Heart right ventricle (tissue), 16 donors: ENCODE results near the gene ACOX3. TPM values are rescaled to one million over a fixed set of nuclear protein-coding genes. Genes with fewer than 3 reads are reported as not detected.

Source experiments
- ATAC-seq, 8 donors: fragments of 200-7000 bp; cut with Tn5 transposase; one replicate each; pipeline ENCODE4 v1.9.1; 2020; ENCODE audit warnings: mild to moderate bottlenecking in 8 of 8, moderate library complexity in 8 of 8, moderate number of reproducible peaks in 1 of 8
- DNase-seq, 2 donors: peaks; one replicate each; pipeline ENCODE4 v3.0.0-alpha.2; 2020
- H3K27ac ChIP-seq, 10 donors: fragments of 200-600 bp; sonication (generic) in 2 of 10; one replicate each; pipeline versions ENCODE4 v1.5.0 to v1.8.0; 2020 to 2022; ENCODE audit warnings: mild to moderate bottlenecking in 3 of 10
- H3K27me3 ChIP-seq, 7 donors: fragments of 200-600 bp; one replicate each; pipeline ENCODE4 v1.8.0; 2021 to 2022; ENCODE audit warnings: mild to moderate bottlenecking in 2 of 7
- H3K36me3 ChIP-seq, 9 donors: fragments of 200-600 bp; sonication (generic) in 1 of 9; one replicate each; pipeline versions ENCODE4 v1.5.0 to v1.8.0; 2020 to 2022; ENCODE audit warnings: mild to moderate bottlenecking in 2 of 9
- H3K4me1 ChIP-seq, 9 donors: fragments of 200-600 bp; sonication (generic) in 1 of 9; one replicate each; pipeline versions ENCODE4 v1.5.0 to v1.8.0; 2020 to 2022; ENCODE audit warnings: mild to moderate bottlenecking in 4 of 9
- H3K4me3 ChIP-seq, 10 donors: fragments of 200-600 bp; sonication (generic) in 2 of 10; one replicate each; pipeline versions ENCODE4 v1.5.0 to v1.8.0; 2020 to 2022; ENCODE audit warnings: mild to moderate bottlenecking in 7 of 10, moderate library complexity in 2 of 10
- H3K9me3 ChIP-seq, 11 donors: fragments of 200-600 bp in 10 of 11; sonication (generic) in 2 of 11; one replicate each; pipeline versions ENCODE4 v1.5.0 to v1.8.0; 2013 to 2022; ENCODE audit warnings: mild to moderate bottlenecking in 2 of 11, control low read depth in 1 of 11, moderate library complexity in 1 of 11
- CTCF ChIP-seq, 9 donors: fragments of 200-600 bp; sonication (generic) in 2 of 9; IDR thresholded peaks; one replicate each; pipeline versions ENCODE4 v1.5.0 to v1.8.0; 2021 to 2022; ENCODE audit warnings: antibody characterized with exemption in 9 of 9, mild to moderate bottlenecking in 5 of 9, moderate library complexity in 1 of 9
- WGBS, 2 donors: extraction: QIAGEN DNeasy Blood & Tissue Kit; methylation state at CpG; one replicate each; pipeline ENCODE4 v1.1.7; 2013; ENCODE audit warnings: inconsistent platforms in 1 of 2; 5-methylcytosine and 5-hydroxymethylcytosine counted together
- intact Hi-C, 10 donors: fragments of 100-400 bp; cut with DNase I; formaldehyde crosslinking; loops; one replicate each; pipeline versions ENCODE4 v1.11.1 to v1.14.2; 2022
- polyA plus RNA-seq, 2 donors: library from polyadenylated mRNA; stranded (reverse); fragments of 200-250 nt; gene quantifications; one replicate each; pipeline ENCODE4 v1.2.3, GENCODE V29; 2013
- total RNA-seq, 10 donors: library from RNA; stranded (reverse); fragmentation: NEBNext Ultra II Directional in 3 of 10; extraction: Animal tissue kit (Norgen Biotek cat#: 25700) in 3 of 10; gene quantifications; one replicate each; pipeline versions ENCODE4 v1.2.1 to v1.2.4, GENCODE V29; 2021 to 2023
- donor health status: Arrhythmogenic right ventricular cardiomyopathy.
- donor health status: ischemic (EF 13 %, LVEDD 7.1; RV severe dilation, severe dysfunction).
- donor health status: healthy with polysubstance abuse.
- donor health status: DM: no; HTN: yes; CAD: no.
- donor health status: DM: no; HTN: no; CAD: no.
- donor health status: ischemic (EF 25% LVEDD 6.9; RV normal size, moderate dysfunction).
- donor health status: ischemic (EF 25% LVEDD 5.7; RV mildly dilated, moderate dysfunction).
- donor health status: healthy.
- donor health status: DM: yes; HTN: yes; CAD: no.
- donor health status: Ischemic cardiomyopathy.
- donor health status: ischemic (EF 35%, LVEDD 5.7; RV mildly dilated, moderate dysfunction).
- donor health status: nonischemic (EF 11% LVEDD 7.7; RV severe dilation, severe dysfunction).
- donor health status: DM: yes; HTN: yes; CAD: no.
- donor health status: PGD.
- donor health status: ischemic (EF 29% LVEDD 5.4; RV normal size, mild dysfunction).
- donor health status: nonischemic (EF 23%, LVEDD 6.1; RV moderate dilation, normal function).

Gene ACOX3
- total and polyA plus RNA-seq, 12 donors: 17.9 to 28.9 (median 25.4) TPM

- Histone ChIP-seq H3K4me3 (no peak overlapping the region), H3K36me3 (peaks cover 0 to 59% (median 0%) of the 10 kb centered on the region in 9 donors), H3K4me1 (peaks cover 0 to 22% (median 11%) of the 10 kb centered on the region in 9 donors), H3K27me3 (no peaks in the 10 kb centered on the region), H3K27ac (no peak overlapping the region), H3K9me3 (peaks cover 0 to under 1% (median 0%) of the 10 kb centered on the region in 11 donors)
- WGBS, 2 donors: 86 to 87% methylated on average over 20 of the region's 20 CpGs
- DNase-seq (no peak), ATAC-seq (no peak)
- no peak for TF ChIP-seq CTCF (IDR thresholded peaks at IDR 0.05)
- intact Hi-C loops: no loop called here
Observed at GRCh38 chr4:8376361-8377102, 64.0 kb downstream of the ACOX3 start.

- Histone ChIP-seq H3K27me3 (no peaks in the 10 kb centered on the region), H3K36me3 (peaks cover 0 to 53% (median 0%) of the 10 kb centered on the region in 9 donors), H3K9me3 (peaks cover 0 to 5% (median 0%) of the 10 kb centered on the region in 11 donors), H3K4me3 (no peak overlapping the region), H3K27ac (no peak overlapping the region), H3K4me1 (peaks cover 0 to 14% (median 0%) of the 10 kb centered on the region in 9 donors)
- no peak for ATAC-seq
- intact Hi-C loops: no loop called here
- no peak for DNase-seq
- no peak for TF ChIP-seq CTCF (IDR thresholded peaks at IDR 0.05)
- WGBS, 2 donors: 92% methylated on average over 49 of the region's 49 CpGs
Observed at GRCh38 chr4:8374851-8375649, 65.5 kb downstream of the ACOX3 start.

DNA sequence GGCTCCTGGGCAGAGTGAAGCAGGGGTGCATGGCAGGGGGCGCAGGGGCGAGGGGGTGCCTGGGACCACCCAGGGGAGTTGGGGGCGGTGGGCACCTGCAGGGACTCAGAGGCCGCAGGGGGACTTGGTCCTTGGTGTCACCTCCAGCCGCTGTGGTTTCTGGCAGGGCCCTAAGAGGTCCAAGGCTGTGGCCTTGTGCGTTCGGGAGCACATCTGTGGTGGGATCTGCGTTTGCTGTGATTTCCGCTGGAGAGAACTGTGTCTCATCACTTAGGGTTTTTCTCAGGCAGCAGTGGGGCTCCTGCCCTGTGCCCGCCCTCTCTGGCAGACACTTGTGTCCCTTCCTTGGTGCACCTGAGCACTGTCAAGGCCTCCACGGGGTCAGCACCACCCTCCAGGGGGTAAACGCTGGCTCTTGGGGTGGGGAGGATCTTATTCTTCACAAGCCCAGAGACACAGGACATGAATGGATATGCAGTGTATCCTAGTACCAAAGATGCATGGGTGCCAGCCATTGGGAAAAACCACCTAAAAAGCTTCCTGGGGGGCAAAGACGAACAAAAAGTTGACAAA, 66.5 kb downstream of the ACOX3 start:
- H3K4me3 ChIP-seq: no peak overlapping the region
- DNase-seq (no peak), ATAC-seq (no peak)
- peaks cover 0 to 5% (median 0%) of the 10 kb centered on the region in 11 donors for H3K9me3 ChIP-seq
- intact Hi-C loops: no loop called here
- H3K4me1 ChIP-seq: peaks cover 0 to 13% (median 0%) of the 10 kb centered on the region in 9 donors
- WGBS, 2 donors: 88 to 89% methylated on average over 12 to 13 of the region's 13 CpGs
- H3K27ac ChIP-seq: no peak overlapping the region
- TF ChIP-seq CTCF (IDR thresholded peaks at IDR 0.05): no peak
- peaks cover 0 to 50% (median 0%) of the 10 kb centered on the region in 9 donors for H3K36me3 ChIP-seq
- no peaks in the 10 kb centered on the region for H3K27me3 ChIP-seq

- no peak for TF ChIP-seq CTCF (IDR thresholded peaks at IDR 0.05)
- Histone ChIP-seq H3K4me1 (peaks cover 0 to 13% (median 0%) of the 10 kb centered on the region in 9 donors), H3K27ac (peak overlapping the region in 1 of 10 donors; percentile 58), H3K36me3 (peaks cover 0 to 57% (median 0%) of the 10 kb centered on the region in 9 donors), H3K9me3 (peaks cover 0 to 5% (median 0%) of the 10 kb centered on the region in 11 donors), H3K27me3 (no peaks in the 10 kb centered on the region), H3K4me3 (no peak overlapping the region)
- no peak for DNase-seq
- intact Hi-C loops: no loop called here
- ATAC-seq: no peak
- WGBS, 2 donors: 90 to 93% methylated on average over 32 of the region's 32 CpGs
Observed at GRCh38 chr4:8373270-8373972, 67.1 kb downstream of the ACOX3 start.
